Smooth muscle cell (in vitro differentiated cells): ENCODE results near the gene BABAM2. TPM values are rescaled to one million over a fixed set of nuclear protein-coding genes. Genes with fewer than 3 reads are reported as not detected.

ENCODE experiments used
- DNase-seq: peaks from one replicate; lab custom pipeline; 2025; ENCODE audit not compliant: unreplicated experiment; lab: John Stamatoyannopoulos, UW
- H2AFZ ChIP-seq: fragments of 200-600 bp; sonication (generic); 2 replicates; pipeline ENCODE4 v1.6.0; 2016; ENCODE audit warnings: antibody characterized with exemption, low read depth, mild to moderate bottlenecking
- H3F3A ChIP-seq: fragments of 200-600 bp; sonication (generic); 2 replicates; pipeline ENCODE4 v1.6.0; 2017; ENCODE audit warnings: antibody characterized with exemption, low read depth
- H3K27ac ChIP-seq: fragments of 200-600 bp; sonication (generic); 2 replicates; pipeline ENCODE4 v1.5.1; 2016; ENCODE audit warnings: low read depth, mild to moderate bottlenecking
- H3K27me3 ChIP-seq: fragments of 200-600 bp; sonication (generic); 2 replicates; pipeline ENCODE4 v1.6.1; 2016; ENCODE audit warnings: low read depth, mild to moderate bottlenecking
- H3K36me3 ChIP-seq: fragments of 200-600 bp; sonication (generic); 2 replicates; pipeline ENCODE4 v1.5.1; 2016; ENCODE audit warnings: low read depth
- H3K4me1 ChIP-seq: fragments of 200-600 bp; sonication (generic); 2 replicates; pipeline ENCODE4 v1.5.1; 2016; ENCODE audit warnings: low read depth
- H3K4me2 ChIP-seq: fragments of 200-600 bp; sonication (generic); 2 replicates; pipeline ENCODE4 v1.6.0; 2016; ENCODE audit warnings: mild to moderate bottlenecking
- H3K4me3 ChIP-seq: fragments of 200-600 bp; sonication (generic); 2 replicates; pipeline ENCODE4 v1.5.1; 2016; ENCODE audit warnings: mild to moderate bottlenecking
- H3K79me2 ChIP-seq: fragments of 200-600 bp; sonication (generic); 2 replicates; pipeline ENCODE4 v1.6.0; 2016; ENCODE audit warnings: low read depth, mild to moderate bottlenecking
- H3K9ac ChIP-seq: fragments of 200-600 bp; sonication (generic); 2 replicates; pipeline ENCODE4 v1.6.0; 2016; ENCODE audit warnings: low read depth
- H3K9me3 ChIP-seq: fragments of 200-600 bp; sonication (generic); replicated peaks from 2 replicates; pipeline ENCODE4 v1.5.1; 2016; ENCODE audit warnings: low read depth
- H4K20me1 ChIP-seq: fragments of 200-600 bp; sonication (generic); 2 replicates; pipeline ENCODE4 v1.6.0; 2016; ENCODE audit warnings: low read depth
- CTCF ChIP-seq: fragments of 200-600 bp; sonication (generic); IDR thresholded peaks from 2 replicates; pipeline ENCODE4 v1.5.1; 2017; ENCODE audit warnings: borderline replicate concordance, mild to moderate bottlenecking, antibody characterized with exemption; ENCODE audit not compliant: insufficient read depth, poor library complexity, severe bottlenecking
- WGBS: methylation state at CpG from one replicate; pipeline ENCODE4 v1.1.7; 2016; ENCODE audit warnings: low lambda C conversion rate; 5-methylcytosine and 5-hydroxymethylcytosine counted together
- polyA plus RNA-seq: library from polyadenylated mRNA; unstranded; fragments of >200 nt; fragmentation: Nextera tagmentation; extraction: Ambion mirVana; gene quantifications from 2 replicates; pipeline ENCODE4 v1.2.1, GENCODE V29; 2016
- total RNA-seq: library from RNA; depleted of rRNA; stranded (reverse); fragments of >200 nt; gene quantifications from 2 replicates; pipeline ENCODE4 v1.2.3, GENCODE V29; 2014

The BABAM2 gene
- total and polyA plus RNA-seq, 2 experiments from 2014 or later = 26.5 to 29.1 TPM

GRCh38 chr2:28340312-28341202, 450.0 kb downstream of the BABAM2 start:
- Histone ChIP-seq H3K4me3 (no peak overlapping the region), H3K79me2 (no peaks in the 10 kb centered on the region), H3K4me2 (peak overlapping the region; percentile 34), H3K9ac (peak overlapping the region; percentile 12), H3K4me1 (peaks cover 42% of the 10 kb centered on the region), H2AFZ (no peak overlapping the region), H3K27me3 (no peaks in the 10 kb centered on the region), H4K20me1 (no peaks in the 10 kb centered on the region), H3K27ac (peak overlapping the region; percentile 88), H3K9me3 (no peaks in the 10 kb centered on the region), H3K36me3 (no peaks in the 10 kb centered on the region), H3F3A (peaks cover 32% of the 10 kb centered on the region)
- no peak for DNase-seq
- TF ChIP-seq CTCF = no peak
- 66% methylated on average over 15 of the region's 15 CpGs for WGBS

- no peak for DNase-seq
- no peaks in the 10 kb centered on the region for H3K36me3 ChIP-seq
- H3K27me3 ChIP-seq = no peaks in the 10 kb centered on the region
- no peaks in the 10 kb centered on the region for H3K79me2 ChIP-seq
- no peak overlapping the region for H2AFZ ChIP-seq
- TF ChIP-seq CTCF = no peak
- H3K9ac ChIP-seq = peak overlapping the region; percentile 12
- H3K4me2 ChIP-seq = peak overlapping the region; percentile 34
- peaks cover 32% of the 10 kb centered on the region for H3F3A ChIP-seq
- WGBS = 29% methylated on average over 17 of the region's 17 CpGs
- H3K27ac ChIP-seq = peak overlapping the region; percentile 88
- H3K4me1 ChIP-seq = peaks cover 42% of the 10 kb centered on the region
- no peaks in the 10 kb centered on the region for H3K9me3 ChIP-seq
- H3K4me3 ChIP-seq = no peak overlapping the region
- no peaks in the 10 kb centered on the region for H4K20me1 ChIP-seq
These were observed 450.8 kb downstream of the BABAM2 start for GRCh38 chr2:28341208-28341891.

GRCh38 chr2:28342081-28342967, 451.8 kb downstream of the BABAM2 start:
- H3K79me2 ChIP-seq = no peaks in the 10 kb centered on the region
- 15% methylated on average over 15 of the region's 15 CpGs for WGBS
- H4K20me1 ChIP-seq = no peaks in the 10 kb centered on the region
- H3K36me3 ChIP-seq = no peaks in the 10 kb centered on the region
- H3K27me3 ChIP-seq = no peaks in the 10 kb centered on the region
- no peak overlapping the region for H3K4me3 ChIP-seq
- peaks cover 42% of the 10 kb centered on the region for H3K4me1 ChIP-seq
- no peak overlapping the region for H2AFZ ChIP-seq
- H3K9me3 ChIP-seq = no peaks in the 10 kb centered on the region
- peak overlapping the region; percentile 34 for H3K4me2 ChIP-seq
- H3K27ac ChIP-seq = peak overlapping the region; percentile 88
- no peak overlapping the region for H3K9ac ChIP-seq
- DNase-seq = no peak
- peaks cover 29% of the 10 kb centered on the region for H3F3A ChIP-seq
- no peak for TF ChIP-seq CTCF
